GM12864 (cell line): Measurements from ENCODE around the gene FLCN.

ENCODE experiments used
- DNase-seq: peaks from one replicate; pipeline ENCODE4 v3.0.0-alpha.2; 2011; ENCODE audit warnings: low read depth
- H3K4me3 ChIP-seq: 2 replicates; pipeline ENCODE4 v1.5.1; 2011; ENCODE audit warnings: mild to moderate bottlenecking, low read depth, low read length, control low read depth
- CTCF ChIP-seq: IDR thresholded peaks from 2 replicates; pipeline ENCODE4 v1.5.1; 2011; ENCODE audit warnings: low read depth, mild to moderate bottlenecking, moderate library complexity, low read length, control low read depth, inconsistent platforms; ENCODE audit errors: missing control alignments

Gene FLCN

DNA sequence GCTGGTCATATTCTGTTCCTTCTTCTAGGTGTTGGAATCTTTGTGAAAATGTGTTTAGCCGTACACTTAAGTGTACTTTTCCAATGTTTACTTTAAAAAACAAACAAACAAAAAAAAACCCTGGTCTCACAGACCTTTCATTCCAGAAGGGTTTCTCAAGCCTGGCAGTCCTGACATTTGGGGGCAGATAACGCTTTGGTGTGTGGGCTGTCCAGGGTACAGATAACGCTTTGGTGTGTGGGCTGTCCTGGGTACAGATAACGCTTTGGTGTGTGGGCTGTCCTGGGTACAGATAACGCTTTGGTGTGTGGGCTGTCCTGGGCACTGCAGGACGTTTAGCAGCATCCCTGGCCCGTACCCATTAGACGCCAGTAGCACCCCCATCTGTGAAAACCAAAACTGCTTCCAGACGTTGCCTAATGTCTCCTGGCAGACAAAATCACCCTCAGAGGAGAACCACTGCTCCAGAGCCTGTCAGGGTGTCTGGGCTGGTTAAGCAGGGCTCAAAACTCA, 15.2 kb upstream of the FLCN start:
- no peak for DNase-seq
- H3K4me3 ChIP-seq = no peak overlapping the region
- TF ChIP-seq CTCF = no peak

- H3K4me3 ChIP-seq = no peak overlapping the region
- no peak for DNase-seq
- no peak for TF ChIP-seq CTCF
These were observed 9.9 kb upstream of the FLCN start for GRCh38 chr17:17246879-17247278.

GRCh38 chr17:17243163-17243562, 6.2 kb upstream of the FLCN start:
- DNase-seq = no peak
- TF ChIP-seq CTCF = no peak

DNA sequence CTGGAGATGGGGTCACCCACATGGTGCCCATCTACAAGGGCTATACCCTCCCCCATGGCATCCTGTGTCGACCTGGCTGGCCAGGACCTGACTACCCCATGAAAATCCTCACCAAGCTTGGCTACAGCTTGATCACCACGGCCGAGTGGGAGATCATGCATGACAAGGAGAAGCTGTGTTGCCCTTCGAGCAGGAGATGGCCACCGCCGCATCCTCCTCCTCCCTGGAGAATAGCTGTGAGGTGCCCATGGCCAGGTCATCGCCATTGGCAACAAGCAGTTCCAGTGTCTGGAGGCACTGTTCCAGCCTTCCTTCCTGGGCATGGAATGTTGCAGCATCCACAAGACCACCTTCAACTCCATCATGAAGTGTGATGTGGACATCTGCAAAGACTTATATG, 5.3 kb upstream of the FLCN start:
- no peak for TF ChIP-seq CTCF
- H3K4me3 ChIP-seq = no peak overlapping the region
- DNase-seq = no peak

More at GRCh38 chr17:17243163-17243562, 6.2 kb upstream of the FLCN start:
- H3K4me3 ChIP-seq = no peak overlapping the region

- DNase-seq = no peak
- no peak overlapping the region for H3K4me3 ChIP-seq
- TF ChIP-seq CTCF = no peak
These were observed 4.7 kb upstream of the FLCN start for GRCh38 chr17:17241656-17242055.

- H3K4me3 ChIP-seq = no peak overlapping the region
- TF ChIP-seq CTCF = no peak
- no peak for DNase-seq
These were observed 2.9 kb upstream of the FLCN start for GRCh38 chr17:17239832-17240231.

GRCh38 chr17:17236295-17237025, 508 bp downstream of the FLCN start:
- TF ChIP-seq CTCF = no peak
- DNase-seq = no peak
- peak overlapping the region; percentile 54 for H3K4me3 ChIP-seq
